HEK293 (cell line): ENCODE data around the gene CNIH3.

Source experiments
- BCL11A ChIP-seq: fragments of 450-650 bp; formaldehyde crosslinking; IDR thresholded peaks from 2 replicates; pipeline ENCODE4 v1.5.1; 2016; ENCODE audit warnings: low read depth, missing biosample characterization, missing genetic modification characterization
- REST ChIP-seq: fragments of 450-650 bp; formaldehyde crosslinking; IDR thresholded peaks from 2 replicates; pipeline ENCODE4 v1.5.1; 2016; ENCODE audit warnings: missing biosample characterization, missing genetic modification characterization
- SALL2 ChIP-seq: fragments of 450-650 bp; formaldehyde crosslinking; IDR thresholded peaks from 2 replicates; pipeline ENCODE4 v1.5.0; 2017; ENCODE audit warnings: missing biosample characterization, mild to moderate bottlenecking, missing genetic modification characterization, borderline replicate concordance
- SCRT1 ChIP-seq: fragments of 450-650 bp; formaldehyde crosslinking; IDR thresholded peaks from 2 replicates; pipeline ENCODE4 v1.5.1; 2016; ENCODE audit warnings: missing biosample characterization, missing genetic modification characterization, borderline replicate concordance
- SP2 ChIP-seq: fragments of 450-650 bp; formaldehyde crosslinking; IDR thresholded peaks from 2 replicates; pipeline ENCODE4 v1.5.1; 2016; ENCODE audit warnings: missing biosample characterization, missing genetic modification characterization
- YY2 ChIP-seq: fragments of 450-650 bp; formaldehyde crosslinking; IDR thresholded peaks from 2 replicates; pipeline ENCODE4 v1.5.1; 2016; ENCODE audit warnings: missing biosample characterization, missing genetic modification characterization
- ZFP37 ChIP-seq: fragments of 450-650 bp; formaldehyde crosslinking; IDR thresholded peaks from 2 replicates; pipeline ENCODE4 v1.5.1; 2016; ENCODE audit warnings: missing biosample characterization, missing genetic modification characterization
- ZNF112 ChIP-seq: fragments of 450-650 bp; formaldehyde crosslinking; IDR thresholded peaks from 2 replicates; pipeline ENCODE4 v1.5.0; 2017; ENCODE audit warnings: missing biosample characterization, missing genetic modification characterization
- ZNF132 ChIP-seq: fragments of 450-650 bp; formaldehyde crosslinking; IDR thresholded peaks from 2 replicates; pipeline ENCODE4 v1.5.1; 2017; ENCODE audit warnings: missing biosample characterization, missing genetic modification characterization, borderline replicate concordance
- ZNF133 ChIP-seq: fragments of 450-650 bp; formaldehyde crosslinking; IDR thresholded peaks from 2 replicates; pipeline ENCODE4 v1.5.1; 2016; ENCODE audit warnings: missing biosample characterization, missing genetic modification characterization
- ZNF16 ChIP-seq: fragments of 450-650 bp; formaldehyde crosslinking; IDR thresholded peaks from 2 replicates; pipeline ENCODE4 v1.5.1; 2016; ENCODE audit warnings: low read depth, missing biosample characterization, missing genetic modification characterization
- ZNF211 ChIP-seq: fragments of 450-650 bp; formaldehyde crosslinking; IDR thresholded peaks from 2 replicates; pipeline ENCODE4 v1.5.1; 2016; ENCODE audit warnings: low read depth, missing biosample characterization, missing genetic modification characterization
- ZNF23 ChIP-seq: fragments of 450-650 bp; formaldehyde crosslinking; IDR thresholded peaks from 2 replicates; pipeline ENCODE4 v1.5.1; 2016; ENCODE audit warnings: missing biosample characterization, missing genetic modification characterization, borderline replicate concordance
- ZNF311 ChIP-seq: fragments of 450-650 bp; formaldehyde crosslinking; IDR thresholded peaks from 2 replicates; pipeline ENCODE4 v1.5.1; 2017; ENCODE audit warnings: missing biosample characterization, missing genetic modification characterization, borderline replicate concordance
- ZNF350 ChIP-seq: fragments of 450-650 bp; formaldehyde crosslinking; IDR thresholded peaks from 2 replicates; pipeline ENCODE4 v1.5.0; 2017; ENCODE audit warnings: missing biosample characterization, mild to moderate bottlenecking, missing genetic modification characterization
- ZNF354C ChIP-seq: fragments of 450-650 bp; formaldehyde crosslinking; IDR thresholded peaks from 2 replicates; pipeline ENCODE4 v1.5.1; 2016; ENCODE audit warnings: missing biosample characterization, missing genetic modification characterization, low read depth, borderline replicate concordance
- ZNF501 ChIP-seq: fragments of 450-650 bp; formaldehyde crosslinking; IDR thresholded peaks from 2 replicates; pipeline ENCODE4 v1.5.1; 2016; ENCODE audit warnings: missing biosample characterization, missing genetic modification characterization
- ZNF514 ChIP-seq: fragments of 450-650 bp; formaldehyde crosslinking; IDR thresholded peaks from 2 replicates; pipeline ENCODE4 v1.5.1; 2016; ENCODE audit warnings: missing biosample characterization, missing genetic modification characterization
- ZNF521 ChIP-seq: fragments of 450-650 bp; formaldehyde crosslinking; IDR thresholded peaks from 2 replicates; pipeline ENCODE4 v1.5.1; 2017; ENCODE audit warnings: missing biosample characterization, mild to moderate bottlenecking, missing genetic modification characterization
- ZNF549 ChIP-seq: fragments of 450-650 bp; IDR thresholded peaks from 2 replicates; pipeline ENCODE4 v1.5.1; 2018; ENCODE audit warnings: missing biosample characterization, missing genetic modification characterization, mild to moderate bottlenecking, inconsistent platforms, moderate library complexity
- ZNF558 ChIP-seq: fragments of 450-650 bp; formaldehyde crosslinking; IDR thresholded peaks from 2 replicates; pipeline ENCODE4 v1.5.1; 2016; ENCODE audit warnings: missing biosample characterization, missing genetic modification characterization
- ZNF596 ChIP-seq: fragments of 450-650 bp; IDR thresholded peaks from 2 replicates; pipeline ENCODE4 v1.5.0; 2018; ENCODE audit warnings: missing biosample characterization, mild to moderate bottlenecking, missing genetic modification characterization, moderate library complexity
- ZNF600 ChIP-seq: fragments of 450-650 bp; formaldehyde crosslinking; IDR thresholded peaks from 2 replicates; pipeline ENCODE4 v1.5.1; 2016; ENCODE audit warnings: missing biosample characterization, missing genetic modification characterization
- ZNF658 ChIP-seq: fragments of 450-650 bp; formaldehyde crosslinking; IDR thresholded peaks from 2 replicates; pipeline ENCODE4; 2016; ENCODE audit warnings: missing biosample characterization, missing genetic modification characterization
- ZNF660 ChIP-seq: fragments of 450-650 bp; IDR thresholded peaks from 2 replicates; pipeline ENCODE4 v1.5.1; 2018; ENCODE audit warnings: missing biosample characterization, mild to moderate bottlenecking, missing genetic modification characterization
- ZNF785 ChIP-seq: fragments of 450-650 bp; formaldehyde crosslinking; IDR thresholded peaks from 2 replicates; pipeline ENCODE4 v1.5.1; 2016; ENCODE audit warnings: missing biosample characterization, missing genetic modification characterization
- ZNF837 ChIP-seq: fragments of 450-650 bp; formaldehyde crosslinking; IDR thresholded peaks from 2 replicates; pipeline ENCODE4 v1.5.1; 2016; ENCODE audit warnings: missing biosample characterization, missing genetic modification characterization
- ZSCAN23 ChIP-seq: fragments of 450-650 bp; formaldehyde crosslinking; IDR thresholded peaks from 2 replicates; pipeline ENCODE4 v1.5.1; 2016; ENCODE audit warnings: missing biosample characterization, missing genetic modification characterization
- TF ChIP-seq, protein P1 (sequence below): fragments of 450-650 bp; formaldehyde crosslinking; IDR thresholded peaks from 2 replicates; pipeline ENCODE4 v1.5.1; 2017; ENCODE audit warnings: missing biosample characterization, missing genetic modification characterization
- TF ChIP-seq, protein P2 (sequence below): fragments of 450-650 bp; formaldehyde crosslinking; IDR thresholded peaks from 2 replicates; pipeline ENCODE4 v1.5.1; 2017; ENCODE audit warnings: missing biosample characterization, mild to moderate bottlenecking, missing genetic modification characterization, moderate library complexity
- TF ChIP-seq, protein P3 (sequence below): fragments of 450-650 bp; formaldehyde crosslinking; IDR thresholded peaks from 2 replicates; pipeline ENCODE4 v1.5.1; 2016; ENCODE audit warnings: missing biosample characterization, missing genetic modification characterization
- TF ChIP-seq, protein P4 (sequence below): sonication (generic); formaldehyde crosslinking; IDR thresholded peaks from 2 replicates; pipeline ENCODE4 v1.8.1; 2022; ENCODE audit warnings: mild to moderate bottlenecking, moderate library complexity, missing genetic modification reagents

CNIH3 gene

GRCh38 chr1:224726441-224727182 is 110.5 kb downstream of the CNIH3 start (continued):
- TF ChIP-seq REST (tag by site-specific recombination) = no peak
- TF ChIP-seq, protein P1, sequence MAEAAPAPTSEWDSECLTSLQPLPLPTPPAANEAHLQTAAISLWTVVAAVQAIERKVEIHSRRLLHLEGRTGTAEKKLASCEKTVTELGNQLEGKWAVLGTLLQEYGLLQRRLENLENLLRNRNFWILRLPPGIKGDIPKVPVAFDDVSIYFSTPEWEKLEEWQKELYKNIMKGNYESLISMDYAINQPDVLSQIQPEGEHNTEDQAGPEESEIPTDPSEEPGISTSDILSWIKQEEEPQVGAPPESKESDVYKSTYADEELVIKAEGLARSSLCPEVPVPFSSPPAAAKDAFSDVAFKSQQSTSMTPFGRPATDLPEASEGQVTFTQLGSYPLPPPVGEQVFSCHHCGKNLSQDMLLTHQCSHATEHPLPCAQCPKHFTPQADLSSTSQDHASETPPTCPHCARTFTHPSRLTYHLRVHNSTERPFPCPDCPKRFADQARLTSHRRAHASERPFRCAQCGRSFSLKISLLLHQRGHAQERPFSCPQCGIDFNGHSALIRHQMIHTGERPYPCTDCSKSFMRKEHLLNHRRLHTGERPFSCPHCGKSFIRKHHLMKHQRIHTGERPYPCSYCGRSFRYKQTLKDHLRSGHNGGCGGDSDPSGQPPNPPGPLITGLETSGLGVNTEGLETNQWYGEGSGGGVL (tag by site-specific recombination) = peak; percentile 56
- no peak for TF ChIP-seq BCL11A (tag by site-specific recombination)
- TF ChIP-seq SALL2 = no peak
- TF ChIP-seq ZNF23 (tag by site-specific recombination) = 0 out of 2 replicates have a peak, but pooled peaks have one; percentile 2
- no peak for TF ChIP-seq ZNF549 (tag by site-specific recombination)
- TF ChIP-seq, protein P2, sequence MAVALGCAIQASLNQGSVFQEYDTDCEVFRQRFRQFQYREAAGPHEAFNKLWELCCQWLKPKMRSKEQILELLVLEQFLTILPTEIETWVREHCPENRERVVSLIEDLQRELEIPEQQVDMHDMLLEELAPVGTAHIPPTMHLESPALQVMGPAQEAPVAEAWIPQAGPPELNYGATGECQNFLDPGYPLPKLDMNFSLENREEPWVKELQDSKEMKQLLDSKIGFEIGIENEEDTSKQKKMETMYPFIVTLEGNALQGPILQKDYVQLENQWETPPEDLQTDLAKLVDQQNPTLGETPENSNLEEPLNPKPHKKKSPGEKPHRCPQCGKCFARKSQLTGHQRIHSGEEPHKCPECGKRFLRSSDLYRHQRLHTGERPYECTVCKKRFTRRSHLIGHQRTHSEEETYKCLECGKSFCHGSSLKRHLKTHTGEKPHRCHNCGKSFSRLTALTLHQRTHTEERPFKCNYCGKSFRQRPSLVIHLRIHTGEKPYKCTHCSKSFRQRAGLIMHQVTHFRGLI (tag by site-specific recombination) = peak; percentile 27; the same call in 1 of the 2 replicates
- no peak for TF ChIP-seq ZNF596 (tag by site-specific recombination)
- no peak for TF ChIP-seq ZNF514 (tag by site-specific recombination)
- TF ChIP-seq ZNF658 (tag by site-specific recombination) = no peak
- TF ChIP-seq ZNF837 (tag by site-specific recombination) = no peak
- peak; percentile 65; the same call in 1 of the 2 replicates for TF ChIP-seq ZNF600 (tag by site-specific recombination)
- TF ChIP-seq ZNF501 (tag by site-specific recombination) = no peak
- TF ChIP-seq ZNF133 (tag by site-specific recombination) = no peak
- peak; percentile 80; the same call in 1 of the 2 replicates for TF ChIP-seq ZNF558 (tag by site-specific recombination)
- no peak for TF ChIP-seq ZNF785 (tag by site-specific recombination)
- no peak for TF ChIP-seq ZNF211 (tag by site-specific recombination)
- no peak for TF ChIP-seq ZNF311
- no peak for TF ChIP-seq ZNF354C
- no peak for TF ChIP-seq ZNF132 (tag by site-specific recombination)
- no peak for TF ChIP-seq SCRT1 (tag by site-specific recombination)
- no peak for TF ChIP-seq YY2 (tag by site-specific recombination)
- 0 out of 2 replicates have a peak, but pooled peaks have one; percentile 34 for TF ChIP-seq ZNF350 (tag by site-specific recombination)
- TF ChIP-seq ZNF660 (tag by site-specific recombination) = peak; percentile 96
- TF ChIP-seq ZNF16 (tag by site-specific recombination) = no peak
- no peak for TF ChIP-seq SP2 (tag by site-specific recombination)
- TF ChIP-seq ZNF112 (tag by site-specific recombination) = no peak
- TF ChIP-seq, protein P3, sequence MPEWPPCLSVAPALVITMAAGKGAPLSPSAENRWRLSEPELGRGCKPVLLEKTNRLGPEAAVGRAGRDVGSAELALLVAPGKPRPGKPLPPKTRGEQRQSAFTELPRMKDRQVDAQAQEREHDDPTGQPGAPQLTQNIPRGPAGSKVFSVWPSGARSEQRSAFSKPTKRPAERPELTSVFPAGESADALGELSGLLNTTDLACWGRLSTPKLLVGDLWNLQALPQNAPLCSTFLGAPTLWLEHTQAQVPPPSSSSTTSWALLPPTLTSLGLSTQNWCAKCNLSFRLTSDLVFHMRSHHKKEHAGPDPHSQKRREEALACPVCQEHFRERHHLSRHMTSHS = no peak
- TF ChIP-seq, protein P4, sequence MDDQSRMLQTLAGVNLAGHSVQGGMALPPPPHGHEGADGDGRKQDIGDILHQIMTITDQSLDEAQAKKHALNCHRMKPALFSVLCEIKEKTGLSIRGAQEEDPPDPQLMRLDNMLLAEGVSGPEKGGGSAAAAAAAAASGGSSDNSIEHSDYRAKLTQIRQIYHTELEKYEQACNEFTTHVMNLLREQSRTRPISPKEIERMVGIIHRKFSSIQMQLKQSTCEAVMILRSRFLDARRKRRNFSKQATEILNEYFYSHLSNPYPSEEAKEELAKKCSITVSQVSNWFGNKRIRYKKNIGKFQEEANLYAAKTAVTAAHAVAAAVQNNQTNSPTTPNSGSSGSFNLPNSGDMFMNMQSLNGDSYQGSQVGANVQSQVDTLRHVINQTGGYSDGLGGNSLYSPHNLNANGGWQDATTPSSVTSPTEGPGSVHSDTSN (CRISPR knock-in tag) = no peak
- TF ChIP-seq ZSCAN23 (tag by site-specific recombination) = no peak
- no peak for TF ChIP-seq ZNF521
- no peak for TF ChIP-seq ZFP37 (tag by site-specific recombination)
